Sigmoid colon (tissue), 7 donors: Measurements from ENCODE around the gene TXN2. TPM values are rescaled to one million over a fixed set of nuclear protein-coding genes. Genes with fewer than 3 reads are reported as not detected.
"Not testable (repeated sequence)": the region's sequence is repeated elsewhere in the genome, so short reads cannot be mapped to it uniquely, and the experiment has no call there.

Source experiments
- DNase-seq: peaks from one replicate; pipeline ENCODE4 v3.0.0-alpha.2; 2019
- H3K27ac ChIP-seq, 4 donors: fragments of 200-600 bp; sonication (generic); one replicate each; pipeline ENCODE4 v1.5.1; 2016 to 2019; ENCODE audit warnings: mild to moderate bottlenecking in 1 of 4
- H3K27me3 ChIP-seq, 3 donors: fragments of 200-600 bp; sonication (generic); one replicate each; pipeline ENCODE4 v1.5.1; 2019; ENCODE audit warnings: mild to moderate bottlenecking in 1 of 3
- H3K36me3 ChIP-seq, 4 donors: fragments of 200-600 bp; sonication (generic); one replicate each; pipeline ENCODE4 v1.5.1; 2016 to 2019
- H3K4me1 ChIP-seq, 4 donors: fragments of 200-600 bp; sonication (generic); one replicate each; pipeline ENCODE4 v1.5.1; 2017 to 2019
- H3K4me3 ChIP-seq, 4 donors: fragments of 200-600 bp; sonication (generic); one replicate each; pipeline ENCODE4 v1.5.1; 2017 to 2019; ENCODE audit warnings: mild to moderate bottlenecking in 2 of 4, moderate library complexity in 1 of 4
- H3K9me3 ChIP-seq, 4 donors: fragments of 200-600 bp in 3 of 4; sonication (generic) in 3 of 4; one replicate each; pipeline versions ENCODE4 v1.5.1 to v1.6.1; 2013 to 2019
- EP300 ChIP-seq, 4 donors: sonication (generic); formaldehyde crosslinking; IDR thresholded peaks; one replicate each; pipeline ENCODE4 v1.6.1; 2017; ENCODE audit warnings: antibody characterized with exemption in 4 of 4
- POLR2A ChIP-seq, 2 donors: fragments of 450-650 bp; IDR thresholded peaks; one replicate each; pipeline ENCODE4 v1.6.1; 2016; ENCODE audit warnings: antibody characterized with exemption in 2 of 2, mild to moderate bottlenecking in 2 of 2, moderate library complexity in 2 of 2
- POLR2AphosphoS5 ChIP-seq, 4 donors: sonication (generic); formaldehyde crosslinking; IDR thresholded peaks; one replicate each; pipeline ENCODE4 v1.6.1; 2017; ENCODE audit warnings: antibody characterized with exemption in 4 of 4
- WGBS, 2 donors: extraction: QIAGEN DNeasy Blood & Tissue Kit; methylation state at CpG; one replicate each; pipeline ENCODE4 v1.1.7; 2013; 5-methylcytosine and 5-hydroxymethylcytosine counted together
- intact Hi-C: fragments of 100-400 bp; cut with DNase I; formaldehyde crosslinking; loops from one replicate; pipeline ENCODE4 v1.15.1; 2023
- polyA plus RNA-seq, 3 donors: library from polyadenylated mRNA; stranded (reverse); fragments of 200-250 nt; gene quantifications; one replicate each; pipeline ENCODE4 v1.2.3, GENCODE V29; 2013
- total RNA-seq, 4 donors: library from RNA; depleted of rRNA; stranded (reverse); fragments of >200 nt; gene quantifications; one replicate each; pipeline ENCODE4 v1.1.0, GENCODE V29; 2016
- TF ChIP-seq, protein P1 (sequence below), 4 experiments: fragments of 450-650 bp in 3 of 4; fragments of 200-600 bp in 1 of 4; IDR thresholded peaks; one replicate each; pipeline ENCODE4 v1.5.1; 2016 to 2019; ENCODE audit warnings: antibody characterized with exemption in 4 of 4, mild to moderate bottlenecking in 3 of 4, moderate library complexity in 2 of 4
- donor health status: healthy with polysubstance abuse.
- donor health status: Bipolar disorder and iron deficiency.
- donor health status: healthy.

Gene TXN2
- total and polyA plus RNA-seq, 7 donors, result 43.2 to 181 (median 72.2) TPM

DNA sequence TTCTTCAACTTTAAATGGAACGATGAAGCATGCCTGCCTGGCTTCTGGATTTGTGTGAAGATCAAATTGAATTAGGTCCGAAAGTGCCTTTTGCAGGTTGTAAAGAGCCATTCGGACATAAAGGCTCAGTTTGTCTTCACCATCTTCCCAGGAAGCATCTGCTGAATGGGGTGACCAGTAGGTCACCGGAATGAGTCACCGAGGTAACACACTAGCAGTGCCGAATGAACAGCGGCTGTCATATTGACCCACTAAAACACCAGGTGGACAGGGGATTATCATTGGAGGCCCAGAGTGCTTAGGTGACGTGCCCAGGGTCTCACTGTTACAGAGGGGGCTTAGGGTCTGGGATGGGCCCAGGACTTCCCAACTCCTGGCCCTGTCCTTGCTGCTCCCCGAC is 50.6 kb downstream of the TXN2 start:
- WGBS, 2 donors, result 75 to 82% methylated on average over 9 of the region's 9 CpGs
- H3K9me3 ChIP-seq, result no peaks in the 10 kb centered on the region
- H3K27ac ChIP-seq, result no peak overlapping the region
- TF ChIP-seq, protein P1, sequence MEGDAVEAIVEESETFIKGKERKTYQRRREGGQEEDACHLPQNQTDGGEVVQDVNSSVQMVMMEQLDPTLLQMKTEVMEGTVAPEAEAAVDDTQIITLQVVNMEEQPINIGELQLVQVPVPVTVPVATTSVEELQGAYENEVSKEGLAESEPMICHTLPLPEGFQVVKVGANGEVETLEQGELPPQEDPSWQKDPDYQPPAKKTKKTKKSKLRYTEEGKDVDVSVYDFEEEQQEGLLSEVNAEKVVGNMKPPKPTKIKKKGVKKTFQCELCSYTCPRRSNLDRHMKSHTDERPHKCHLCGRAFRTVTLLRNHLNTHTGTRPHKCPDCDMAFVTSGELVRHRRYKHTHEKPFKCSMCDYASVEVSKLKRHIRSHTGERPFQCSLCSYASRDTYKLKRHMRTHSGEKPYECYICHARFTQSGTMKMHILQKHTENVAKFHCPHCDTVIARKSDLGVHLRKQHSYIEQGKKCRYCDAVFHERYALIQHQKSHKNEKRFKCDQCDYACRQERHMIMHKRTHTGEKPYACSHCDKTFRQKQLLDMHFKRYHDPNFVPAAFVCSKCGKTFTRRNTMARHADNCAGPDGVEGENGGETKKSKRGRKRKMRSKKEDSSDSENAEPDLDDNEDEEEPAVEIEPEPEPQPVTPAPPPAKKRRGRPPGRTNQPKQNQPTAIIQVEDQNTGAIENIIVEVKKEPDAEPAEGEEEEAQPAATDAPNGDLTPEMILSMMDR (IDR thresholded peaks at IDR 0.05), result no peak
- H3K4me3 ChIP-seq, result no peak overlapping the region
- no peak for DNase-seq
- H3K27me3 ChIP-seq, result no peaks in the 10 kb centered on the region
- H3K36me3 ChIP-seq, result no peaks in the 10 kb centered on the region
- intact Hi-C loops, result no loop called here
- H3K4me1 ChIP-seq, result peaks cover 0 to 10% (median 0%) of the 10 kb centered on the region in 4 donors

DNA sequence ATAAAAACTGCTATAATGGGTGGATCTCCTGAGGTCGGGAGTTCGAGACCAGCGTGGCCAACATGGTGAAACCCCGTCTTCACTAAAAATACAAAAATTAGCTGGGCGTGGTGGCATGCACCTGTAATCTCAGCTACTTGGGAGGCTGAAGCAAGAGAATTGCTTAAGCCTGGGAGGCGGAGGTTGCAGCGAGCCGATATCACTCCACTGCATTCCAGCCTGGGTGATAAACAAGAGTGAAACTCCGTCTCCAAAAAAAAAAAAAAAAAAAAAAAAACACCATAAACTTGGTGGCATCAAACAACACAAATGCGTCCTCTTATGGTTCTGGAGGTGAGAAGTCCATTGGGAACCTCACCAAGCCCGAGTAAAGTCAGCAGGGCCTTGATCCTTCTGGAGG is 53.5 kb downstream of the TXN2 start:
- H3K9me3 ChIP-seq, H3K36me3 ChIP-seq, H3K27me3 ChIP-seq, DNase-seq, intact Hi-C loops, H3K27ac ChIP-seq, H3K4me3 ChIP-seq, H3K4me1 ChIP-seq: not testable (repeated sequence)
- WGBS, 2 donors, result 82 to 89% methylated on average over 11 of the region's 11 CpGs

- peak overlapping the region in 2 of 4 donors; percentile 10 to 31 for H3K27ac ChIP-seq
- H3K27me3 ChIP-seq, result no peaks in the 10 kb centered on the region
- no peak for TF ChIP-seq POLR2A (IDR thresholded peaks at IDR 0.05)
- no peak for TF ChIP-seq POLR2AphosphoS5 (IDR thresholded peaks at IDR 0.05)
- TF ChIP-seq EP300 (IDR thresholded peaks at IDR 0.05), result no peak
- TF ChIP-seq, protein P1 (IDR thresholded peaks at IDR 0.05), result no peak
- no peaks in the 10 kb centered on the region for H3K36me3 ChIP-seq
- 45 to 53% methylated on average over 2 of the region's 2 CpGs for WGBS, 2 donors
- intact Hi-C loops, result no loop called here
- no peak for DNase-seq
- no peaks in the 10 kb centered on the region for H3K4me1 ChIP-seq
- H3K9me3 ChIP-seq, result no peaks in the 10 kb centered on the region
- H3K4me3 ChIP-seq, result no peak overlapping the region
Observed at GRCh38 chr22:36425977-36426523, 55.4 kb downstream of the TXN2 start.

- H3K27ac ChIP-seq, result no peak overlapping the region
- DNase-seq, result no peak
- TF ChIP-seq POLR2A (IDR thresholded peaks at IDR 0.05), result no peak
- TF ChIP-seq, protein P1 (IDR thresholded peaks at IDR 0.05), result no peak
- TF ChIP-seq EP300 (IDR thresholded peaks at IDR 0.05), result no peak
- TF ChIP-seq POLR2AphosphoS5 (IDR thresholded peaks at IDR 0.05), result no peak
- no peak overlapping the region for H3K4me3 ChIP-seq
- no peaks in the 10 kb centered on the region for H3K9me3 ChIP-seq
- intact Hi-C loops, result no loop called here
- WGBS, 2 donors, result 91 to 95% methylated on average over 5 of the region's 5 CpGs
- H3K27me3 ChIP-seq, result no peaks in the 10 kb centered on the region
- no peaks in the 10 kb centered on the region for H3K36me3 ChIP-seq
- peaks cover 0 to 10% (median 3%) of the 10 kb centered on the region in 4 donors for H3K4me1 ChIP-seq
Observed at GRCh38 chr22:36424901-36425579, 56.4 kb downstream of the TXN2 start.

- intact Hi-C loops, H3K36me3 ChIP-seq, H3K27ac ChIP-seq, H3K4me3 ChIP-seq, H3K9me3 ChIP-seq, DNase-seq, H3K27me3 ChIP-seq: not testable (repeated sequence)
- 82 to 93% methylated on average over 5 of the region's 5 CpGs for whole genome bisulfite sequencing, 2 donors
- peaks cover 0 to 15% (median 9%) of the 10 kb centered on the region in 4 donors for H3K4me1 ChIP-seq
Observed at GRCh38 chr22:36424466-36424865, 57.0 kb downstream of the TXN2 start.
